B cell (primary cell): Measurements from ENCODE around the gene TAF4. TPM values are rescaled to one million over a fixed set of nuclear protein-coding genes. Genes with fewer than 3 reads are reported as not detected.

Experiments used
- ATAC-seq: fragments of 200-7000 bp; cut with Tn5 transposase; one replicate; pipeline ENCODE4 v1.10.0; 2021; ENCODE audit warnings: low read depth, mild to moderate bottlenecking, moderate number of reproducible peaks, moderate library complexity
- CTCF ChIA-PET: fragments of 350-600 bp; sonication (Branson Sonifier 250); formaldehyde crosslinking; loops from one replicate; lab custom pipeline; 2021; ENCODE audit warnings: antibody characterized with exemption, inconsistent platforms; lab: Charles Lee
- POLR2A ChIA-PET: fragments of 350-600 bp; sonication (Branson Sonifier 250); formaldehyde crosslinking; loops from one replicate; lab custom pipeline; 2021; ENCODE audit warnings: antibody characterized with exemption; lab: Charles Lee
- DNase-seq: peaks from one replicate; pipeline ENCODE4 v3.0.0; 2013
- H2AFZ ChIP-seq: 2 replicates; pipeline ENCODE4 v1.6.1; 2012; ENCODE audit warnings: mild to moderate bottlenecking, low read depth, low read length; ENCODE audit not compliant: insufficient read depth, poor library complexity, severe bottlenecking
- H3K27ac ChIP-seq, 2 donors: 1 replicate in 1 of 2; 2 replicates in 1 of 2; pipeline ENCODE4 v1.5.1; 2012 to 2013; ENCODE audit warnings: low read length in 2 of 2, mild to moderate bottlenecking in 2 of 2, moderate library complexity in 1 of 2
- H3K27me3 ChIP-seq, 4 experiments: fragments of 200-600 bp in 1 of 4; sonication (generic) in 1 of 4; replicated peaks in 1 of 4; 1 replicate in 2 of 4; 2 replicates in 2 of 4; pipeline versions ENCODE4 v1.6.1 to v1.7.0; 2013 to 2016; ENCODE audit warnings: low read length in 3 of 4, mild to moderate bottlenecking in 2 of 4, mixed read lengths in 1 of 4, moderate library complexity in 1 of 4; ENCODE audit not compliant: insufficient read depth in 4 of 4, control insufficient read depth in 3 of 4; ENCODE audit errors: control extremely low read depth in 1 of 4
- H3K36me3 ChIP-seq, 2 experiments: replicated peaks in 1 of 2; 1 replicate in 1 of 2; 2 replicates in 1 of 2; pipeline versions ENCODE4 v1.6.1 to v1.7.1; 2013; ENCODE audit warnings: low read length in 1 of 2; ENCODE audit not compliant: insufficient read depth in 2 of 2, control insufficient read depth in 1 of 2; ENCODE audit errors: control extremely low read depth in 1 of 2, extremely low read depth in 1 of 2
- H3K4me1 ChIP-seq, 2 donors: fragments of 200-600 bp in 1 of 2; sonication (generic) in 1 of 2; 1 replicate in 1 of 2; 2 replicates in 1 of 2; pipeline versions ENCODE4 v1.5.1 to v1.6.1; 2013 to 2017; ENCODE audit warnings: low read length in 2 of 2; ENCODE audit not compliant: control insufficient read depth in 2 of 2, insufficient read depth in 2 of 2
- H3K4me2 ChIP-seq: replicated peaks from 2 replicates; pipeline ENCODE3; 2012; ENCODE audit warnings: mild to moderate bottlenecking, low read depth, low read length; ENCODE audit not compliant: poor library complexity, severe bottlenecking
- H3K4me3 ChIP-seq, 5 experiments: fragments of 200-600 bp in 1 of 5; sonication (generic) in 1 of 5; 1 replicate in 3 of 5; 2 replicates in 2 of 5; pipeline versions ENCODE4 v1.5.1 to v1.7.0; 2011 to 2016; ENCODE audit warnings: low read length in 4 of 5, mild to moderate bottlenecking in 4 of 5, low read depth in 2 of 5, control low read depth in 1 of 5, moderate library complexity in 1 of 5; ENCODE audit not compliant: insufficient read depth in 1 of 5; ENCODE audit errors: control extremely low read depth in 1 of 5, extremely low read depth in 1 of 5
- H3K79me2 ChIP-seq: fragments of 200-600 bp; sonication (generic); one replicate; pipeline ENCODE4 v1.6.0; 2016; ENCODE audit warnings: low read length; ENCODE audit not compliant: control insufficient read depth, insufficient read depth
- H3K9ac ChIP-seq: fragments of 200-600 bp; sonication (generic); 2 replicates; pipeline ENCODE4 v1.6.1; 2017; ENCODE audit warnings: mild to moderate bottlenecking, low read length, moderate library complexity
- H3K9me3 ChIP-seq, 3 donors: one replicate each; pipeline versions ENCODE4 v1.6.1 to v1.7.1; 2013; ENCODE audit warnings: low read length in 2 of 3; ENCODE audit not compliant: control insufficient read depth in 2 of 3, insufficient read depth in 1 of 3; ENCODE audit errors: control extremely low read depth in 1 of 3
- H4K20me1 ChIP-seq: 2 replicates; pipeline ENCODE4 v1.6.0; 2012; ENCODE audit warnings: mild to moderate bottlenecking, low read length; ENCODE audit not compliant: insufficient read depth, control insufficient read depth, poor library complexity, severe bottlenecking
- H3K27ac Mint-ChIP-seq: one replicate; pipeline ENCODE4 v1.8.0; 2021; ENCODE audit warnings: mixed read lengths
- H3K27me3 Mint-ChIP-seq: one replicate; pipeline ENCODE4 v1.8.0; 2021; ENCODE audit warnings: mixed read lengths
- H3K4me1 Mint-ChIP-seq: one replicate; pipeline ENCODE4 v1.8.0; 2021; ENCODE audit warnings: mixed read lengths
- H3K4me3 Mint-ChIP-seq: one replicate; pipeline ENCODE4 v1.8.0; 2021; ENCODE audit warnings: mixed read lengths
- H3K9me3 Mint-ChIP-seq: one replicate; pipeline ENCODE4 v1.8.0; 2022; ENCODE audit warnings: mixed read lengths; ENCODE audit not compliant: insufficient read depth
- CTCF ChIP-seq: fragments of 200-600 bp; IDR thresholded peaks from one replicate; pipeline ENCODE4 v1.8.0; 2022; ENCODE audit warnings: antibody characterized with exemption, mild to moderate bottlenecking
- EZH2 ChIP-seq: IDR thresholded peaks from 2 replicates; pipeline ENCODE4 v1.6.1; 2012; ENCODE audit warnings: borderline replicate concordance, low read depth, mild to moderate bottlenecking, moderate library complexity, low read length; ENCODE audit not compliant: insufficient read depth, poor library complexity, severe bottlenecking
- WGBS: methylation state at CpG from one replicate; pipeline ENCODE4 v1.1.5; 2013; ENCODE audit warnings: missing lambda C conversion rate; ENCODE audit not compliant: insufficient coverage; 5-methylcytosine and 5-hydroxymethylcytosine counted together
- intact Hi-C: fragments of 100-400 bp; cut with micrococcal nuclease; formaldehyde crosslinking; loops from one replicate; pipeline ENCODE4 v1.10.0; 2022
- polyA plus RNA-seq: library from polyadenylated mRNA; depleted of rRNA; stranded (reverse); fragments of >200 nt; gene quantifications from 2 replicates; pipeline ENCODE4 v1.2.3, GENCODE V29; 2012
- total RNA-seq, 2 donors: library from RNA; stranded (reverse); fragments of 120-200 nt in 1 of 2; gene quantifications; 1 replicate in 1 of 2; 2 replicates in 1 of 2; pipeline versions ENCODE4 v1.2.3 to v1.2.4, GENCODE V29; 2013 to 2022

The TAF4 gene
- total and polyA plus RNA-seq, 2 donors (not counting 1 experiment from before 2014, with no cell fraction given): 13.9 to 39.5 TPM

- H3K9me3 ChIP-seq: peaks cover 0 to 4% (median 0%) of the 10 kb centered on the region in 3 donors
- CTCF ChIA-PET: interaction anchor here (1.0 to 2.0 kb wide), 2 partner anchors 20 to 29 kb away, joined by 3 to 6 read pairs; no protein-coding TSS in a partner anchor
- H3K9me3 Mint-ChIP-seq: no peaks in the 10 kb centered on the region
- H2AFZ ChIP-seq: no peak overlapping the region
- peaks cover 76% of the 10 kb centered on the region for H4K20me1 ChIP-seq
- intact Hi-C loops: no loop called here
- 32% methylated on average over 5 of the region's 6 CpGs for WGBS
- H3K27ac Mint-ChIP-seq: no peak overlapping the region
- H3K27me3 Mint-ChIP-seq: no peaks in the 10 kb centered on the region
- POLR2A ChIA-PET: no interaction called here
- peak; percentile 41 for ATAC-seq
- no peak for DNase-seq
- peaks cover 6 to 14% of the 10 kb centered on the region in 2 donors for H3K4me1 ChIP-seq
- no peak overlapping the region for H3K4me3 ChIP-seq
- no peak overlapping the region for H3K27ac ChIP-seq
- peak overlapping the region; percentile 13 for H3K4me2 ChIP-seq
- H3K27me3 ChIP-seq: no peaks in the 10 kb centered on the region
- H3K4me1 Mint-ChIP-seq: peaks cover 39% of the 10 kb centered on the region
- peak overlapping the region; percentile 52 for H3K4me3 Mint-ChIP-seq
- H3K79me2 ChIP-seq: peaks cover 95% of the 10 kb centered on the region
- TF ChIP-seq EZH2 (no peak), CTCF (no peak)
- no peaks in the 10 kb centered on the region for H3K36me3 ChIP-seq
- no peak overlapping the region for H3K9ac ChIP-seq
Measured at GRCh38 chr20:62039738-62040137, 25.9 kb downstream of the TAF4 start.

GRCh38 chr20:62032609-62033368 is 32.9 kb downstream of the TAF4 start:
- ChIA-PET POLR2A (no interaction called here), CTCF (interaction anchor here (0.5 kb wide), 1 partner anchor 105 kb away, joined by 3 read pairs; no protein-coding TSS in a partner anchor)
- no peak for DNase-seq
- H3K4me3 Mint-ChIP-seq: no peak overlapping the region
- Histone ChIP-seq H3K9me3 (peaks cover 0 to 7% (median 0%) of the 10 kb centered on the region in 3 donors), H3K27me3 (no peaks in the 10 kb centered on the region), H3K27ac (peak overlapping the region in 1 of 2 donors; percentile 86), H4K20me1 (peaks cover 75% of the 10 kb centered on the region), H3K36me3 (no peaks in the 10 kb centered on the region), H3K9ac (no peak overlapping the region), H3K4me1 (peaks cover 19 to 20% of the 10 kb centered on the region in 2 donors), H3K4me3 (no peak overlapping the region), H3K79me2 (peaks cover 92% of the 10 kb centered on the region), H2AFZ (no peak overlapping the region), H3K4me2 (no peak overlapping the region)
- intact Hi-C loops: no loop called here
- no peak for ATAC-seq
- peaks cover 51% of the 10 kb centered on the region for H3K4me1 Mint-ChIP-seq
- no peaks in the 10 kb centered on the region for H3K9me3 Mint-ChIP-seq
- H3K27ac Mint-ChIP-seq: peak overlapping the region; percentile 32
- no peaks in the 10 kb centered on the region for H3K27me3 Mint-ChIP-seq
- 90% methylated on average over 11 of the region's 13 CpGs for WGBS
- TF ChIP-seq EZH2 (no peak), CTCF (no peak)
